ENCODE data around the gene NR0B2.

DNA sequence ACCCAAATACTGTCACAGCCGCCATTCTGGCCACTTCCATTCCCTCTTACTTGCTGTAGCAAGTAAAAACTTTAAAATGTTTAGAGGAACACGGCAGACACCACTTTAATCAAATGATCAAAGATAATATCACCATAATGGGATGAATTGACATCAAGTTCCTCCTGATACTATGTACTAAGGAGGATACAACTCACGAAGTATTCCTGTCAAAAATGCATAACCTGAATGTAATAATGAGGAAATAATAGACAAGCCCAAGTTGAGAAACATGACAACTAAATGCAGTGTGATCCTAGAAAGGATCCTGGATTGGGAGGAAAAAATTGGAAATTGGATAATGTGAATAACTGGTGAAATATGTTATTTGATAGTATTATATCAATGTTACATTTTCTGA lies 42.5 kb upstream of the NR0B2 start:
- TF ChIP-seq, protein P1, sequence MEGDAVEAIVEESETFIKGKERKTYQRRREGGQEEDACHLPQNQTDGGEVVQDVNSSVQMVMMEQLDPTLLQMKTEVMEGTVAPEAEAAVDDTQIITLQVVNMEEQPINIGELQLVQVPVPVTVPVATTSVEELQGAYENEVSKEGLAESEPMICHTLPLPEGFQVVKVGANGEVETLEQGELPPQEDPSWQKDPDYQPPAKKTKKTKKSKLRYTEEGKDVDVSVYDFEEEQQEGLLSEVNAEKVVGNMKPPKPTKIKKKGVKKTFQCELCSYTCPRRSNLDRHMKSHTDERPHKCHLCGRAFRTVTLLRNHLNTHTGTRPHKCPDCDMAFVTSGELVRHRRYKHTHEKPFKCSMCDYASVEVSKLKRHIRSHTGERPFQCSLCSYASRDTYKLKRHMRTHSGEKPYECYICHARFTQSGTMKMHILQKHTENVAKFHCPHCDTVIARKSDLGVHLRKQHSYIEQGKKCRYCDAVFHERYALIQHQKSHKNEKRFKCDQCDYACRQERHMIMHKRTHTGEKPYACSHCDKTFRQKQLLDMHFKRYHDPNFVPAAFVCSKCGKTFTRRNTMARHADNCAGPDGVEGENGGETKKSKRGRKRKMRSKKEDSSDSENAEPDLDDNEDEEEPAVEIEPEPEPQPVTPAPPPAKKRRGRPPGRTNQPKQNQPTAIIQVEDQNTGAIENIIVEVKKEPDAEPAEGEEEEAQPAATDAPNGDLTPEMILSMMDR (IDR thresholded peaks at IDR 0.05), result no peak
- TF ChIP-seq GATA3 (IDR thresholded peaks at IDR 0.05; ENCODE audit: borderline replicate concordance) (no peak), CEBPB (IDR thresholded peaks at IDR 0.05) (no peak), RNF2 (IDR thresholded peaks at IDR 0.05; ENCODE audit: borderline replicate concordance, low read depth) (no peak), SREBF2 (IDR thresholded peaks at IDR 0.05) (no peak), CHD4 (IDR thresholded peaks at IDR 0.05; ENCODE audit: borderline replicate concordance) (no peak), MYC (IDR thresholded peaks at IDR 0.05; ENCODE audit: borderline replicate concordance, low read length) (no peak), TP53 (CRISPR knock-in tag; IDR thresholded peaks at IDR 0.05) (no peak), SMC3 (IDR thresholded peaks at IDR 0.05) (no peak), EP300 (IDR thresholded peaks at IDR 0.05) (no peak), POLR2A (IDR thresholded peaks at IDR 0.05; ENCODE audit: low read length) (no peak)
- TF ChIP-seq, protein P2, sequence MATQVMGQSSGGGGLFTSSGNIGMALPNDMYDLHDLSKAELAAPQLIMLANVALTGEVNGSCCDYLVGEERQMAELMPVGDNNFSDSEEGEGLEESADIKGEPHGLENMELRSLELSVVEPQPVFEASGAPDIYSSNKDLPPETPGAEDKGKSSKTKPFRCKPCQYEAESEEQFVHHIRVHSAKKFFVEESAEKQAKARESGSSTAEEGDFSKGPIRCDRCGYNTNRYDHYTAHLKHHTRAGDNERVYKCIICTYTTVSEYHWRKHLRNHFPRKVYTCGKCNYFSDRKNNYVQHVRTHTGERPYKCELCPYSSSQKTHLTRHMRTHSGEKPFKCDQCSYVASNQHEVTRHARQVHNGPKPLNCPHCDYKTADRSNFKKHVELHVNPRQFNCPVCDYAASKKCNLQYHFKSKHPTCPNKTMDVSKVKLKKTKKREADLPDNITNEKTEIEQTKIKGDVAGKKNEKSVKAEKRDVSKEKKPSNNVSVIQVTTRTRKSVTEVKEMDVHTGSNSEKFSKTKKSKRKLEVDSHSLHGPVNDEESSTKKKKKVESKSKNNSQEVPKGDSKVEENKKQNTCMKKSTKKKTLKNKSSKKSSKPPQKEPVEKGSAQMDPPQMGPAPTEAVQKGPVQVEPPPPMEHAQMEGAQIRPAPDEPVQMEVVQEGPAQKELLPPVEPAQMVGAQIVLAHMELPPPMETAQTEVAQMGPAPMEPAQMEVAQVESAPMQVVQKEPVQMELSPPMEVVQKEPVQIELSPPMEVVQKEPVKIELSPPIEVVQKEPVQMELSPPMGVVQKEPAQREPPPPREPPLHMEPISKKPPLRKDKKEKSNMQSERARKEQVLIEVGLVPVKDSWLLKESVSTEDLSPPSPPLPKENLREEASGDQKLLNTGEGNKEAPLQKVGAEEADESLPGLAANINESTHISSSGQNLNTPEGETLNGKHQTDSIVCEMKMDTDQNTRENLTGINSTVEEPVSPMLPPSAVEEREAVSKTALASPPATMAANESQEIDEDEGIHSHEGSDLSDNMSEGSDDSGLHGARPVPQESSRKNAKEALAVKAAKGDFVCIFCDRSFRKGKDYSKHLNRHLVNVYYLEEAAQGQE (IDR thresholded peaks at IDR 0.05), result no peak
- TF ChIP-seq, protein P3, sequence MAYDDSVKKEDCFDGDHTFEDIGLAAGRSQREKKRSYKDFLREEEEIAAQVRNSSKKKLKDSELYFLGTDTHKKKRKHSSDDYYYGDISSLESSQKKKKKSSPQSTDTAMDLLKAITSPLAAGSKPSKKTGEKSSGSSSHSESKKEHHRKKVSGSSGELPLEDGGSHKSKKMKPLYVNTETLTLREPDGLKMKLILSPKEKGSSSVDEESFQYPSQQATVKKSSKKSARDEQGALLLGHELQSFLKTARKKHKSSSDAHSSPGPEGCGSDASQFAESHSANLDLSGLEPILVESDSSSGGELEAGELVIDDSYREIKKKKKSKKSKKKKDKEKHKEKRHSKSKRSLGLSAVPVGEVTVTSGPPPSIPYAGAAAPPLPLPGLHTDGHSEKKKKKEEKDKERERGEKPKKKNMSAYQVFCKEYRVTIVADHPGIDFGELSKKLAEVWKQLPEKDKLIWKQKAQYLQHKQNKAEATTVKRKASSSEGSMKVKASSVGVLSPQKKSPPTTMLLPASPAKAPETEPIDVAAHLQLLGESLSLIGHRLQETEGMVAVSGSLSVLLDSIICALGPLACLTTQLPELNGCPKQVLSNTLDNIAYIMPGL (CRISPR knock-in tag; IDR thresholded peaks at IDR 0.05; ENCODE audit: borderline replicate concordance), result no peak
- TF ChIP-seq, protein P4, sequence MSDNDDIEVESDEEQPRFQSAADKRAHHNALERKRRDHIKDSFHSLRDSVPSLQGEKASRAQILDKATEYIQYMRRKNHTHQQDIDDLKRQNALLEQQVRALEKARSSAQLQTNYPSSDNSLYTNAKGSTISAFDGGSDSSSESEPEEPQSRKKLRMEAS (IDR thresholded peaks at IDR 0.05), result no peak

All from A549 (cell line).